Activated B cell treated with CpG ODN at 0.5 μM for 24 hours (primary cell): ENCODE data around the gene CHMP2A. TPM values are rescaled to one million over a fixed set of nuclear protein-coding genes. Genes with fewer than 3 reads are reported as not detected.

Experiments
- ATAC-seq: fragments of 200-7000 bp; cut with Tn5 transposase; one replicate; pipeline ENCODE4 v1.10.0; 2021; ENCODE audit warnings: low read depth, mild to moderate bottlenecking, moderate library complexity
- CTCF ChIA-PET: fragments of 350-600 bp; sonication (Branson Sonifier 250); formaldehyde crosslinking; loops from one replicate; lab custom pipeline; 2021; ENCODE audit warnings: antibody characterized with exemption; lab: Charles Lee
- POLR2A ChIA-PET: fragments of 350-600 bp; sonication (Branson Sonifier 250); formaldehyde crosslinking; loops from one replicate; lab custom pipeline; 2021; ENCODE audit warnings: antibody characterized with exemption; lab: Charles Lee
- DNase-seq: peaks from one replicate; pipeline ENCODE4 v3.0.0; 2022
- H3K27ac Mint-ChIP-seq: one replicate; pipeline ENCODE4 v1.8.0; 2020; ENCODE audit warnings: mixed read lengths
- H3K27me3 Mint-ChIP-seq: one replicate; pipeline ENCODE4 v1.8.0; 2021; ENCODE audit warnings: mixed read lengths
- H3K36me3 Mint-ChIP-seq: one replicate; pipeline ENCODE4 v1.8.0; 2021; ENCODE audit warnings: low read depth, mixed read lengths
- H3K4me1 Mint-ChIP-seq: one replicate; pipeline ENCODE4 v1.8.0; 2021; ENCODE audit warnings: mixed read lengths
- H3K4me3 Mint-ChIP-seq: one replicate; pipeline ENCODE4 v1.8.0; 2020; ENCODE audit warnings: mild to moderate bottlenecking, mixed read lengths
- H3K9me3 Mint-ChIP-seq: one replicate; pipeline ENCODE4 v1.8.0; 2020; ENCODE audit warnings: mixed read lengths
- intact Hi-C: fragments of 100-400 bp; cut with micrococcal nuclease; formaldehyde crosslinking; loops from one replicate; pipeline ENCODE4 v1.15.1; 2024
- total RNA-seq: library from RNA; stranded (reverse); gene quantifications from 2 replicates; pipeline ENCODE4 v1.2.3, GENCODE V29; 2022
- TF ChIP-seq, protein P1 (sequence below): fragments of 200-600 bp; IDR thresholded peaks from one replicate; pipeline ENCODE4 v1.8.0; 2022; ENCODE audit warnings: antibody characterized with exemption, mild to moderate bottlenecking

The CHMP2A gene
- total RNA-seq, 1 donor from 2014 or later = 95.6 TPM

DNA sequence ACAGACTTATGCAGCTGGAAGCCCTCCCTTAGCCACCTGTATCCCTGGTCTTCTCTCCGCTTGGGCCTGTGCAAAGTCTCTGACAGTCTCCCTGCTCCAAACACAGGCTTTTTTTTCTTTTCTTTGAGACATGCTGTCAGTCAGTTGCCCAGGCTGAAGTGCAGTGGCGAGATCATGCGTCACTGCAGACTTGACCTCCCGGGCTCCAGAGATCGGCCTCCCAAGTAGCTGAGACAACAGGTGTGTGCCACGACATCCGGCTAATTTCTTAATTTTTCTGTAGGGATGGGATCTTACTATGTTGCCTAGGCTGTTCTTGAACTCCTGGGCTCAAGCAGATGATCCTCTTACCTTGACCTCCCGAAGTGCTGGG is 16.7 kb upstream of the CHMP2A start:
- intact Hi-C loops = no loop called here
- TF ChIP-seq, protein P1, sequence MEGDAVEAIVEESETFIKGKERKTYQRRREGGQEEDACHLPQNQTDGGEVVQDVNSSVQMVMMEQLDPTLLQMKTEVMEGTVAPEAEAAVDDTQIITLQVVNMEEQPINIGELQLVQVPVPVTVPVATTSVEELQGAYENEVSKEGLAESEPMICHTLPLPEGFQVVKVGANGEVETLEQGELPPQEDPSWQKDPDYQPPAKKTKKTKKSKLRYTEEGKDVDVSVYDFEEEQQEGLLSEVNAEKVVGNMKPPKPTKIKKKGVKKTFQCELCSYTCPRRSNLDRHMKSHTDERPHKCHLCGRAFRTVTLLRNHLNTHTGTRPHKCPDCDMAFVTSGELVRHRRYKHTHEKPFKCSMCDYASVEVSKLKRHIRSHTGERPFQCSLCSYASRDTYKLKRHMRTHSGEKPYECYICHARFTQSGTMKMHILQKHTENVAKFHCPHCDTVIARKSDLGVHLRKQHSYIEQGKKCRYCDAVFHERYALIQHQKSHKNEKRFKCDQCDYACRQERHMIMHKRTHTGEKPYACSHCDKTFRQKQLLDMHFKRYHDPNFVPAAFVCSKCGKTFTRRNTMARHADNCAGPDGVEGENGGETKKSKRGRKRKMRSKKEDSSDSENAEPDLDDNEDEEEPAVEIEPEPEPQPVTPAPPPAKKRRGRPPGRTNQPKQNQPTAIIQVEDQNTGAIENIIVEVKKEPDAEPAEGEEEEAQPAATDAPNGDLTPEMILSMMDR = no peak
- Mint-ChIP-seq H3K4me3 (no peak overlapping the region), H3K27ac (peak overlapping the region; percentile 100), H3K4me1 (peaks cover 43% of the 10 kb centered on the region), H3K27me3 (no peaks in the 10 kb centered on the region), H3K36me3 (peaks cover 30% of the 10 kb centered on the region), H3K9me3 (no peaks in the 10 kb centered on the region)
- DNase-seq (no peak), ATAC-seq (no peak)
- CTCF ChIA-PET = interaction anchor here (1.3 to 1.9 kb wide), 2 partner anchors 16 to 52 kb away, joined by 3 to 7 read pairs; partner anchors contain the start of genes CHMP2A and ZBTB45
- POLR2A ChIA-PET = interaction anchor here (1.3 to 4.5 kb wide), 6 partner anchors 11 to 163 kb away, joined by 3 to 63 read pairs (median 15); partner anchors contain the start of genes CHMP2A, TRIM28, UBE2M and ZBTB45

DNA sequence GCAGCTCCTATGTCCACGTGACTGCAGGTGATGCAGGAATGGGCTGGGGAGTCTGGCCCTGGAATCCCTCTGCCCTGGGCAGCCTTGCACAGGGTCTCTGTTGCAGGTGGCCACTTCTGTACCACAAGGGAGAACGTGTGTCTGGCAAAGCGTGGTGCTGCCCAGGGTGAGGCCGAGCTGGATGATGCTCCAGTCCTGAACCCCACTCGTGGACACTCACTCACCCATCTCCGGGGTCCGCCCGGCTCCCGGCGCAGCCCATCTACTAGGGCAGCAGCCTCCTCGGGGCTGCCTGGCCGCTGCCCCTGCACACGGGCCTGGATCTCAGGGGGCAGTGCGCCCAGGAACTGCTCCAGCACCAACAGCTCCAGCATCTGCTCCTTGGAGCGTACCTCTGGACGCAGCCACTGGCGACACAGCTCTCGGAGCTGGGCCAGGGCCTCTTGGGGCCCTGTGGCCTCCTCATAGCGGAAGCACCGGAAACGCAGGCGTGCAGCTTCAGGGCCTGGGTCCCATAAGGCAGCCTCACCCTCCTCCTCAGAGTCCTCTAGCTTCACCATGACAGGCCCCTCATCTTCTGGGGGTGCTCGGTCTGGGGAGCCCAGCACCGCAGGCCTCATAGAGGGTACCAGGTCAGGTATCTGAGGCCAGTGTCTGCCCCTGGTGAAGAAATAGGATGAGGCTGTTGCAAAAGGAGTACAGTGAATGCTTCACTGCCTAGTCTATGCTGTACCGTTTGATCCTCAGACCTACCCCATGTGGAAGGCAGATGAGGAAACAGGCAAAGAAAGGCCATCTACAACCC is 16.1 kb upstream of the CHMP2A start:
- ATAC-seq = no peak
- TF ChIP-seq, protein P1 = no peak
- H3K4me1 Mint-ChIP-seq = peaks cover 45% of the 10 kb centered on the region
- ChIA-PET POLR2A (interaction anchor here (2.1 to 4.5 kb wide), 4 partner anchors 10 to 51 kb away, joined by 12 to 63 read pairs (median 21); partner anchors contain the start of genes CHMP2A, TRIM28, UBE2M and ZBTB45), CTCF (interaction anchor here (0.9 to 1.3 kb wide), 2 partner anchors 16 to 51 kb away, joined by 3 read pairs; partner anchors contain the start of genes CHMP2A and ZBTB45)
- peaks cover 31% of the 10 kb centered on the region for H3K36me3 Mint-ChIP-seq
- no peaks in the 10 kb centered on the region for H3K9me3 Mint-ChIP-seq
- no peaks in the 10 kb centered on the region for H3K27me3 Mint-ChIP-seq
- H3K4me3 Mint-ChIP-seq = no peak overlapping the region
- no peak for DNase-seq
- H3K27ac Mint-ChIP-seq = no peak overlapping the region
- intact Hi-C loops = no loop called here

DNA sequence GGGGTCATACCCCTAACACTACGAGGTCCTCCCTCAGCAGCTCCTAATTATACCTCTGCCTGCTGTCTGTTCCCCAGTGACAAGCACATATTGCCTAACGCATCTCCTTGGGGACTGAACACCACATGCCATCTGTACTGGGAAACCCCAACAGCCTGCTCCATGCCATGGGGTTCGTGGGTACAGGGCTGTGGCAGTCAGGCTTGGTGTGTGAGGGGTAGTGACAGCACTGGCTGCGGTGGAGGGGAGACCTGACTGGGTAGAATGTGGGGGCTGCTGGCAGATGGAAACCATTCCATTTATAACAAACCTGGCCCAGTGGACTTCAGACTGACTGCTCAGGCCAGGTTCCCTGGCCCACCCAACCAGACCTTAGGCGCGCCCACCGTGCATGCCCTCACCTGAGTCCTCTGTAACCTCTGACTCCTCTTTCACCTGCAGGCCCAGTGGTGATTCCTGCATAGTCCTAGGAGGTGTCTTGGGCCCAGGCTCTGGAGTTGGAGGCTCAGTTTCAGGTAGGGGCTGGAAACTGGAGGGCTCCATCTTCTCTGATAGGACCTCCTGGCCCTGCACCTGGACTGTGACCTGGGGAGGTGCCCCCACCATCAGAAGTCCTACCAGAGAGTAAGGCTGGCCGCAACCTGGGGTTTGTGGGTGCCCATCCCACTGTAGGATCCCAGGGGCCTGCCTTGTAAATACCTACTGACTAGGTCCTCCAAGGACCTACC is 15.2 kb upstream of the CHMP2A start:
- ChIA-PET CTCF (interaction anchor here (0.9 kb wide), 1 partner anchor 50 kb away, joined by 3 read pairs; the partner anchor contains the start of gene ZBTB45), POLR2A (interaction anchor here (0.8 to 4.5 kb wide), 2 partner anchors 10 to 15 kb away, joined by 3 to 63 read pairs; partner anchors contain the start of genes CHMP2A and UBE2M)
- TF ChIP-seq, protein P1 = no peak

DNA sequence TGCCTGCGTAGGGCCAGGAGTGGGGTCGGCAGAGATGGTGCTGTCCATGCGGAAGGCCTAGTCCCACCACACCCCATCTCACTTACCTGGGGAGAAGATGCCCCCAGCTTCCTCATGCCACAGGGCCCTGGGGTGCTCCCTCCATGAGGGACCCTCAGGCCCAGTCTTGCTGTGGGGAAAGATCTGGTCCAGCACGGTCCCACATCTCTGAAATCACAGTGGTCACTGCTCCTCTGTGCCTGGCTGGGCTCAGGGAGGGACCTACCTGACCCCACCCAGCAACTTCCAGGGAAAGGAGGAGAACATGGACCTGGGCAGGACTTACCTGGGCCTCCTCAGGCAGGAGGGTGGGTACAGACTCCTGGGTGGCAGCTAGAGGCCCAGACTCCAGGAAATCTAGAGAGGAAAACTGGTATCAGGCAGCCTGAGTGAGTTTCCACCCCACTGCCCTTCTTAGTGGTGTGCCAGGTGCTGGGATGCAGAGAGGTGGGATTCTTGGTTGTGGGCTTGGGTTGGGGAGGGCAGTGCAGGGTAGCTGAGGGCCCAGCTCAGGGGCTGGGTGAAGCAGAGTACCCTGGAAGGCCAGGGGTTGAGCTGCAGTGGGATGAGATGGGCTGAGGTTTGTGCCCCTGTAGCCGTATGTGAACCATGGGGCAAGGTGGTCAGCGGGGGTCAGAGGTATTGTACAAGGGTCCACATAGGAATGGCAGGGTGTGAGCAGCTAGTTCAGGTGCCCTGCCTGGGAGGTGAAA is 14.5 kb upstream of the CHMP2A start:
- DNase-seq (no peak), ATAC-seq (no peak)
- CTCF ChIA-PET = no interaction called here
- intact Hi-C loops = no loop called here
- POLR2A ChIA-PET = interaction anchor here (0.8 to 4.5 kb wide), 3 partner anchors 9 to 22 kb away, joined by 3 to 63 read pairs (median 4); partner anchors contain the start of genes CHMP2A and UBE2M
- Mint-ChIP-seq H3K36me3 (peaks cover 31% of the 10 kb centered on the region), H3K9me3 (no peaks in the 10 kb centered on the region), H3K4me3 (no peak overlapping the region), H3K4me1 (peaks cover 34% of the 10 kb centered on the region), H3K27ac (no peak overlapping the region), H3K27me3 (no peaks in the 10 kb centered on the region)
- TF ChIP-seq, protein P1 = no peak

More for the DNA sequence above, 15.2 kb upstream of the CHMP2A start:
- DNase-seq (peak; percentile 15), ATAC-seq (no peak)
- Mint-ChIP-seq H3K27ac (no peak overlapping the region), H3K4me1 (peaks cover 38% of the 10 kb centered on the region), H3K27me3 (no peaks in the 10 kb centered on the region), H3K4me3 (no peak overlapping the region), H3K36me3 (peaks cover 31% of the 10 kb centered on the region), H3K9me3 (no peaks in the 10 kb centered on the region)
- intact Hi-C loops = no loop called here
